ENCODE measurements around the gene SAXO2.
A peak's percentile ranks its signal among the peaks of the same experiment; 100 is the strongest.
"Not testable (repeated sequence)": the region's sequence is repeated elsewhere in the genome, so short reads cannot be mapped to it uniquely, and the experiment has no call there.

SAXO2 gene

DNA sequence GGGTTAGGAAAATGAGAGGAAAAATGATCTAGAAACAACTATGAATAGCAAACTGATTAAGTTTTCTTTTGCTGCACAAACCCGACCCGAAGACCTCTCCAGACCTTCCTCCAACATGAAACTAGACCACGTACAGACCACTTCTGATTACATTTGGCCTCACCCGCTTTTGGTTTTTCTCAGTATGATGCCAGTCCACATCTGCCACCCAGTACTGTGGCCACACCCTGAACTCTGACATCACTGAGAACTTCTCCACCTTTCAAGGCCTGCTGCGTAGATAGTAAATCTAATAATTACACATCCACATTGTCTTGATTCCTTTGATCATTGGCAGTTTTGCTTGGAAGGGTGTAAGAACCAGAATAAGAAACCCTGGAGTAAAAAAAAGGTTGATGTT is 16.7 kb upstream of the SAXO2 start:
- H3K36me3 ChIP-seq (ENCODE audit: insufficient read depth, low read length); H3K27me3 ChIP-seq (ENCODE audit: insufficient read depth, low read length); H3K27ac ChIP-seq (ENCODE audit: low read depth, low read length); H3K4me1 ChIP-seq (ENCODE audit: control insufficient read depth, insufficient read depth, low read length, unreplicated experiment); H3K79me2 ChIP-seq (ENCODE audit: control insufficient read depth, insufficient read depth, low read length, unreplicated experiment); H3K4me3 ChIP-seq (ENCODE audit: low read depth, low read length); H2AFZ ChIP-seq (ENCODE audit: low read length, unreplicated experiment): not testable (repeated sequence)

DNA sequence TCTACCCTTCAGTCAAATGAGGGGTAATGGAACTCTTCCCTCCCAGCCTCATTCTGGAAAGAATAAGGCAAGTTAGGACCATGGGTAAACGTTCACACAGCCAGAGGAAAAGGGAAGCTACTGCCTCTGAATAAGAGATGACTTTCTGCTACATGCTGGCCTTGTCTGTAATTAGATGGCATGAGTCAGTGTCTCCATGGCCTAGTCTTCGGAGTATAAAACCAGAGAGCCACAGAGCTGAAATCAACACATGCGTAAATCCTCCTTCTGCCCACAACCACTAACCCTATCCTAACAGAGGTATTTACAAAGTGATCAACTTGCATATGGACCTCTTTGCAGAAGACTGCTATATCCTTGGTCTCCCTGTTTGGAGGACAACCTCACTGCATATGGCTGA is 14.4 kb upstream of the SAXO2 start:
- H3K79me2 ChIP-seq (ENCODE audit: control insufficient read depth, insufficient read depth, low read length, unreplicated experiment); H3K4me3 ChIP-seq (ENCODE audit: low read depth, low read length); H2AFZ ChIP-seq (ENCODE audit: low read length, unreplicated experiment); H3K27ac ChIP-seq (ENCODE audit: low read depth, low read length); H3K36me3 ChIP-seq (ENCODE audit: insufficient read depth, low read length); H3K4me1 ChIP-seq (ENCODE audit: control insufficient read depth, insufficient read depth, low read length, unreplicated experiment); H3K27me3 ChIP-seq (ENCODE audit: insufficient read depth, low read length): not testable (repeated sequence)

DNA sequence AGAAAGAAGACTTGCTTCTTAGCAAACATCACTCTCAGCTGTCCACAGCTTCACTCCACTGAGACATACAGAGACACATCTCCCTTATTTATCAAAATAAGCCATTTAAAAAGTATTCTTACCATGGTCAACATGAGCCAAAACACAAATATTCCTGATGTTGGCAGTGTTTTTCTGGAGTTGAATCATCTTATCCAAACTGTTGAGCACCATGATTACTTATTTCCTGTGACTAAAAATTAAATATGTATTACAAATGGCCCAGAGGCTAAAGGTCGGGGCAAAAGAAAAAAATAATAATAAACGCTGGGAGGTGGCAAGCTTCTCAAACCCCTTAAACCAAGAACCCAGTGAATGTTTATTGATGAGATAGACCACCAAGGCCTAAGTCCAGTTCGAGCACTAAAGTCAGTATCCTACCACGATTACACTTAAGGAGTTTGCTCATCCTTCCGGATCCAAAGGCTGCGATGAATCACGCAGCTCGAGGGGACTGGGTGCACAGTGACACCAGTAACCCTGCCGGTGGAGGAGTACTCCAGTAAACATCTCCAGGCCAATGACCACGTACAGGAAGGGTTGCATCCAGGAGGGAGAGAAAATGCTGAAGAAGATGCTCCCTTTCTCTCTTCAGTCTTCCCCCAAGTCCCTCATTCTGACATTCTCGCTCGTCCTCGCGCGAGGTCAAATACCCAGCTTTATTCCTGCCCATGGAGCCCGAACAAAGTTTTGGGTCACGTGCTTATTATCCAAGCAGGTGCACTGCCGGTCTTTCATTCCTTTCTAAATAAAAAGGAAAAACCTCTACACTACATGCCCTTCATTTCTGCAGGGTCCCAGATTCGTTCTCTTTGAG is 824 bp upstream of the SAXO2 start:
- Histone ChIP-seq H3K79me2 (ENCODE audit: control insufficient read depth, insufficient read depth, low read length, unreplicated experiment) (peaks cover 26% of the 10 kb centered on the region), H3K36me3 (ENCODE audit: insufficient read depth, low read length) (peaks cover 11% of the 10 kb centered on the region; the same call in 1 of the 2 replicates), H3K4me3 (ENCODE audit: low read depth, low read length) (peak overlapping the region; percentile 81), H2AFZ (ENCODE audit: low read length, unreplicated experiment) (peak overlapping the region; percentile 81), H3K27ac (ENCODE audit: low read depth, low read length) (peak overlapping the region; percentile 83), H3K4me1 (ENCODE audit: control insufficient read depth, insufficient read depth, low read length, unreplicated experiment) (peaks cover 13% of the 10 kb centered on the region)
- not testable (repeated sequence) for H3K27me3 ChIP-seq (ENCODE audit: insufficient read depth, low read length)

DNA sequence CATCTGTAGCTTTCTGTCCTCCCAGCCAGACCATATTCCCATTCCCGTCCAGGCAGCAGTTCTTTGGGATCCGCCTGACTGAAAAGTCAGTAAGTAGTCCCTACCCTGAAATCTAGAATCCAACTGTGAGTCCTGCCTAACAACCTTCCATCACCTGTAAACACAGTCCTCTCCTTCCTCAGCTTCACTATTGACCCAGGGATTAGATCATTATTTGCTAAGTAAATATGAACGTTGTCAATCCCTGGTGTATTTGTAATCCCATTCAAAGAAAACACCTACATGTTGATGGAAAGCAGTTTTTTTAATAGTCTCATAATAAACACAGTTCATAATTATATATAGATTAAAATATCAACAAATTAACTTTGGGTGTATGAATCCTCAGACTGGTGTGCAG is 732 bp downstream of the SAXO2 start:
- peak overlapping the region; percentile 81 for H3K4me3 ChIP-seq (ENCODE audit: low read depth, low read length)
- H2AFZ ChIP-seq (ENCODE audit: low read length, unreplicated experiment), result peak overlapping the region; percentile 86
- H3K36me3 ChIP-seq (ENCODE audit: insufficient read depth, low read length), result peaks cover 11% of the 10 kb centered on the region; the same call in 1 of the 2 replicates
- H3K27ac ChIP-seq (ENCODE audit: low read depth, low read length), result no peak overlapping the region
- peaks cover 26% of the 10 kb centered on the region for H3K79me2 ChIP-seq (ENCODE audit: control insufficient read depth, insufficient read depth, low read length, unreplicated experiment)
- H3K27me3 ChIP-seq (ENCODE audit: insufficient read depth, low read length), result no peaks in the 10 kb centered on the region
- H3K4me1 ChIP-seq (ENCODE audit: control insufficient read depth, insufficient read depth, low read length, unreplicated experiment), result peaks cover 13% of the 10 kb centered on the region

DNA sequence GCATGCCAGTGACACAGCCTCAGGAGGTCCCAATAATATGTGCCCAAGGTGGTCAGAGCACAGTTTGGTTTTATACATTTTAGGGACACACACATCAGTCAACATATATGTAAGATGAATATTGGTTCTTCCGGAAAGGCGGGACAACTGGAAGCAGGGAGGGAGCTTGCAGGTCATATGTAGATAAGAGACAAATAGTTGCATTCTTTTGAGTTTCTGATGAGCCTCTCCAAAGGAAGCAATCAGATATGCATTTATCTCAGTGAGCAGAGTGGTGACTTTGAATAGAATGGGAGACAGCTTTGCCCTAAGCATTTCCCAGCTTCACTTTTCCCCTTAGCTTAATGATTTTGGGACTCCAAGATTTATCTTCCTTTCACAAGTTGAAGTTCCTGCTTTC is 4.5 kb downstream of the SAXO2 start:
- not testable (repeated sequence) for H3K4me1 ChIP-seq (ENCODE audit: control insufficient read depth, insufficient read depth, low read length, unreplicated experiment); H3K36me3 ChIP-seq (ENCODE audit: insufficient read depth, low read length); H3K27me3 ChIP-seq (ENCODE audit: insufficient read depth, low read length); H3K4me3 ChIP-seq (ENCODE audit: low read depth, low read length); H2AFZ ChIP-seq (ENCODE audit: low read length, unreplicated experiment); H3K27ac ChIP-seq (ENCODE audit: low read depth, low read length); H3K79me2 ChIP-seq (ENCODE audit: control insufficient read depth, insufficient read depth, low read length, unreplicated experiment)

DNA sequence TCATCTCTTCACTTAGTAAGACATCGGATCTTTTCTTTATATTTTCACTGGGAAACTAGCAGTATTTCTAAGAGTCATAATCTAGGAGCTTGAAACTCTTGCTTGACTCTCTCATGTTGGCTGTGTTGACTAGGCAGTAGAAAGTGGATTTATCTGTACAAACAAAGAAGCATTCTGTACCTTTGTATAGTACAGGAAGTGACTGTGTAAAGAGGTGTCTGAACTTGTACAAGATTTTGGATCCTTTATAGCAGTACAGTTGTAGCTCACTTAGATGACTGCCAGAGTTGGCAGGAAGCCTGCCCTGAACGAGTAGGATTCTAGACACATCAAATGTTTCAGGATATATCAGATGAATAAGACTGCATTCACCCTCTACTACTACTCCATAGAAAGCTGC is 5.8 kb downstream of the SAXO2 start:
- H3K27ac ChIP-seq (ENCODE audit: low read depth, low read length); H3K4me1 ChIP-seq (ENCODE audit: control insufficient read depth, insufficient read depth, low read length, unreplicated experiment); H3K79me2 ChIP-seq (ENCODE audit: control insufficient read depth, insufficient read depth, low read length, unreplicated experiment); H3K4me3 ChIP-seq (ENCODE audit: low read depth, low read length); H2AFZ ChIP-seq (ENCODE audit: low read length, unreplicated experiment); H3K27me3 ChIP-seq (ENCODE audit: insufficient read depth, low read length); H3K36me3 ChIP-seq (ENCODE audit: insufficient read depth, low read length): not testable (repeated sequence)

DNA sequence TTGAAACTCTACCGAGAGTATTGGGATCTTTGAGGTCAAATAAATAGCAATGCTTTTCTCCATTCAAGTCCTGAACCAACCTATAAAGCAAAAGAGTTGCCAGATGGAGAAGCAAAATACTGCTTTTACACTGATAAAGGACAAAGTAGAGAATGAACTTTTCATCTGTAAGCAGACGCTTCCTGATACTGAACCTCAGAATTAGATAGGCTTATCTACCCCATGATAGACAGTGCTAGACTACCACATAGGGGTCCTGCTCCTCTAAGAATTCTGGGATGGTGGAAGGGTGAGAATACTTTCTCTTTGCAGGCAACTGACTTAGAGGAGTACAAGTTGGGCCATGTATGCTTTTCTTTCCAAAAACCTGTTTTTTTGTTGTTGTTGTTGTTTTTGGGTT is 9.5 kb downstream of the SAXO2 start:
- Histone ChIP-seq H3K27me3 (ENCODE audit: insufficient read depth, low read length) (peaks cover 6% of the 10 kb centered on the region), H2AFZ (ENCODE audit: low read length, unreplicated experiment) (no peak overlapping the region), H3K4me1 (ENCODE audit: control insufficient read depth, insufficient read depth, low read length, unreplicated experiment) (no peaks in the 10 kb centered on the region), H3K4me3 (ENCODE audit: low read depth, low read length) (no peak overlapping the region), H3K27ac (ENCODE audit: low read depth, low read length) (no peak overlapping the region), H3K36me3 (ENCODE audit: insufficient read depth, low read length) (no peaks in the 10 kb centered on the region), H3K79me2 (ENCODE audit: control insufficient read depth, insufficient read depth, low read length, unreplicated experiment) (no peaks in the 10 kb centered on the region)

DNA sequence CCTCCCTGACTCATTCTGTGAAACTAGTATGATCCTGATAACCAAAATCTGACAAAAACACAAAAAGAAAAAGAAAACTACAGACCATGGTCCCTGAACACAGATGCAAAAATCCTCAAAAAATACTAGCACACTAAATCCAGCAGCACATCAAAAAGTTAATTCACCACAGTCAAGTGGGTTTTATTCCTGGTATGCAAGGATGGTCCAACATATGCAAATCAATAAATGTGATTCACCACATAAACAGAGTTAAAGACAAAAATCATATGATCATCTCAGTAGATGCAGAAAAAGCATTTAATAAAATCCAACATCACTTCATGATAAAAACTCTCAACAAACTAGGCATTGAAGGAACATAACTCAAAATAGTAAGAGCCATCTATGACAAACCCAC is 12.8 kb downstream of the SAXO2 start:
- H3K27me3 ChIP-seq (ENCODE audit: insufficient read depth, low read length), result peaks cover 6% of the 10 kb centered on the region
- no peaks in the 10 kb centered on the region for H3K79me2 ChIP-seq (ENCODE audit: control insufficient read depth, insufficient read depth, low read length, unreplicated experiment)
- H2AFZ ChIP-seq (ENCODE audit: low read length, unreplicated experiment), result no peak overlapping the region
- no peaks in the 10 kb centered on the region for H3K36me3 ChIP-seq (ENCODE audit: insufficient read depth, low read length)
- no peak overlapping the region for H3K27ac ChIP-seq (ENCODE audit: low read depth, low read length)
- H3K4me1 ChIP-seq (ENCODE audit: control insufficient read depth, insufficient read depth, low read length, unreplicated experiment), result no peaks in the 10 kb centered on the region
- no peak overlapping the region for H3K4me3 ChIP-seq (ENCODE audit: low read depth, low read length)

DNA sequence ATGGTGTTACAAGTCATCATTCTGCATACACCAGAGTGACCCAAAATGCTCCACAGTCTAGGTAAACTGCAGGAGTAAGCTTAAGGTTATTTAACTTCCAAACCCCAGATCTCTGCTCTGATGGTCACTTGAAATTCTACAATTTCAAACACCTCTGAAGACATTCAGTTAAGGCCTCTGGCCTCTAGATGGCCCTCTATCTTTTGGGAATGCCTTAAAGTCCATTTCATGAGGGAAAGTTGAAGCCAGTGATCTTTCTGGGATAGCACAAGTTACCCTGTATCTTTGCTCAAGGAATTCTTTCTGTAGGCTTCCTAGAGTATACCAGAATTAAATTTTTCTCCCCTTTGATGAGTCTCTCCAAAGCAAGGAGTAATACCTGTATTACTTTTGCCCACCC is 18.7 kb downstream of the SAXO2 start:
- not testable (repeated sequence) for H3K27me3 ChIP-seq (ENCODE audit: insufficient read depth, low read length); H3K36me3 ChIP-seq (ENCODE audit: insufficient read depth, low read length); H3K79me2 ChIP-seq (ENCODE audit: control insufficient read depth, insufficient read depth, low read length, unreplicated experiment); H2AFZ ChIP-seq (ENCODE audit: low read length, unreplicated experiment); H3K4me3 ChIP-seq (ENCODE audit: low read depth, low read length); H3K27ac ChIP-seq (ENCODE audit: low read depth, low read length); H3K4me1 ChIP-seq (ENCODE audit: control insufficient read depth, insufficient read depth, low read length, unreplicated experiment)

DNA sequence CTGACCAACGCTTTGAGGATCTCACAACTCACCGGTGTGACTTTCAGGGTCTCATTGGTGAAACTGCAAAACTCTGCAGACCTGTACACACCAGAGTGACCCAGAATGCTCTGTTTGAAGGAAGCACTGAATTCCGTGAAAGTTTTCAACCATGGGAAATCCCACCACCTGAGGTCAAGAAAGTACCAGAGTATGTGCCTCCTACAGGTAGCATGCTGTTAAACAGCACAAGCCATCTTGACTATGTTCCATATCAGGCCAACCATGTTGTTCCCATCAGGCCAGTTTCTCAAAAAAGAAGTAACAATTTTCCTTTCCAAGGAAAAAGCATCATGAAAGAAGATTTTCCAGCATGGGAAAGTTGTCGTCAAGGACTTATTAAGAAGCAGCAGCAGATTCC is 19.8 kb downstream of the SAXO2 start:
- not testable (repeated sequence) for H3K4me1 ChIP-seq (ENCODE audit: control insufficient read depth, insufficient read depth, low read length, unreplicated experiment); H3K4me3 ChIP-seq (ENCODE audit: low read depth, low read length); H3K27me3 ChIP-seq (ENCODE audit: insufficient read depth, low read length); H2AFZ ChIP-seq (ENCODE audit: low read length, unreplicated experiment); H3K36me3 ChIP-seq (ENCODE audit: insufficient read depth, low read length); H3K79me2 ChIP-seq (ENCODE audit: control insufficient read depth, insufficient read depth, low read length, unreplicated experiment); H3K27ac ChIP-seq (ENCODE audit: low read depth, low read length)

DNA sequence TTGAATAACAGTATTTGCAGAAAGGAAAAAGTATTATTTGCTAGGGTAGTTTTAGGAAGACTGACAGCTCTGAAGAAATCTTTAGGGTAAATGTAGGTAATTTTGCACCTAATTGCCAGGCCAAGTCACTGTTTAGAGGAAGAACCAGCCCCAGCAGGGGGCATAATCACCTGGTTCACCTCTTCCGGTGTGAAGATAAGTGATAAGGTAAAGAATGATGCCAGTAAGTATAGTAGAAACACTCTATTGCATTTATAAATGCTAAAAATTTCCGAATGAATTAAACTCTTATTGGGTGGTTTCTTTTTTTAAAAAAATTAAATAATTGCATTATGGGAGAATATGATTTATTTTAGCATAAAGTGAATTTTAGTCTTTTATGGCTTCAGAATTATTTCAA is 21.8 kb downstream of the SAXO2 start:
- not testable (repeated sequence) for H3K4me1 ChIP-seq (ENCODE audit: control insufficient read depth, insufficient read depth, low read length, unreplicated experiment); H3K79me2 ChIP-seq (ENCODE audit: control insufficient read depth, insufficient read depth, low read length, unreplicated experiment); H3K27me3 ChIP-seq (ENCODE audit: insufficient read depth, low read length); H3K36me3 ChIP-seq (ENCODE audit: insufficient read depth, low read length); H3K4me3 ChIP-seq (ENCODE audit: low read depth, low read length); H3K27ac ChIP-seq (ENCODE audit: low read depth, low read length); H2AFZ ChIP-seq (ENCODE audit: low read length, unreplicated experiment)
